GM18519 (cell line): Measurements from ENCODE around the gene OSTN.
"Not testable (repeated sequence)": the region's sequence is repeated elsewhere in the genome, so short reads cannot be mapped to it uniquely, and the experiment has no call there.

ENCODE experiments used
- ATAC-seq: cut with Tn5 transposase; IDR thresholded peaks from one replicate; pipeline ENCODE4 v1.9.1; 2021; ENCODE audit warnings: mild to moderate bottlenecking, moderate library complexity; ENCODE audit not compliant: unreplicated experiment, low FRiP score

Gene OSTN

DNA sequence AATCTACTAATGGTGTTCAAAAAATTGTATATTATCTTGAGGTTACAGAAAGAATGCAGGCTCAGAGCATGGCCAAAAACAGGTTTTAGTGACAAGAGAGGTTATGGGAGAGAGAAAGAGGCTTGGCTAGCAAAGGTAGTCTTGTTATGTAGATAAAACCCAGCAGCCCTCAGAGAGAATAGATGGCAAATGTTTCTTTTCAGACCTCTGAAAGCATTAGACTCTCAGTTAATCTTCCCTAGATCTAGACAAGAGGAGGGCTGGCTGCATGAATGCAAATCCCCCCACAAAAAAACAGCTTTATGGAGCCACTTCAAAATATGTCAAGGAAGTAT lies 62.2 kb downstream of the OSTN start:
- no peak for ATAC-seq

GRCh38 chr3:191262650-191263049 lies 63.6 kb downstream of the OSTN start:
- ATAC-seq = no peak

- ATAC-seq = peak; percentile 78
Observed at GRCh38 chr3:191263365-191263764, 64.3 kb downstream of the OSTN start.

DNA sequence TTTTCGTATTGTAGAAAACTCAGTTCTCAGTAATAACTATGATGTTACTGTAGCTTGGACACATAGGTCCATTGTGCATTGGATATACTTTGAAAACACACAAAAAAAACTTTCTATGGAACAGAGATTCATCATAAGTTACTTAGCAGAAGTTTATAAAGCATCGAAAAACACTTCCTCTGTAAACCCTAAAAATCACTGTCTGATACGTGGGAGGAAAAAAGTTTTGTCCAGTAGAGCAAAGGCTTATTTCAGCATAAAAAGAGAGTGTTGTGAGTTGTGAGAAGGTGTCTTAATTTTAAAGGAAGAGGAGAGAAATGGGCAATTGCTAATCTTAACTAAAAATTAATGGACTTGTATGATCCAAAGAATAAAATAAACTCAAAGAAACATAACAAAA lies 64.8 kb downstream of the OSTN start:
- ATAC-seq = no peak

DNA sequence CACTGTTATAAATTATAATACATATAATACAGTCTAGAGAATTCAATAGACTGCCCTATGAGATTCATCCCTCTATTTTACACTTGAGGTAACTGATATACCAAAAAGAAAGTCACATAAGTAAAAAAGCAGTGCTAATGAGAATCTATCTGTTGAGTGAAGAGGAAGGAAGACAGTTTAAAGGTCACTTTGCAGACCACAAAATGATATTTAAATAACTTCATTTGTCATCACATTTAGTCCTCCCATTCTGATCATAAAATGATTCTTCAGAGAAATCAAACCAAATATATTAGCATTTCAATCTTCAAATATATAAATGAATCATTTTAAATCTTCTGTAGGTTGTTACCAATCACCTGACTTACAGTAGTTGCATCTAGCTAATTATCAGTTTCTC lies 69.7 kb downstream of the OSTN start:
- ATAC-seq = no peak

DNA sequence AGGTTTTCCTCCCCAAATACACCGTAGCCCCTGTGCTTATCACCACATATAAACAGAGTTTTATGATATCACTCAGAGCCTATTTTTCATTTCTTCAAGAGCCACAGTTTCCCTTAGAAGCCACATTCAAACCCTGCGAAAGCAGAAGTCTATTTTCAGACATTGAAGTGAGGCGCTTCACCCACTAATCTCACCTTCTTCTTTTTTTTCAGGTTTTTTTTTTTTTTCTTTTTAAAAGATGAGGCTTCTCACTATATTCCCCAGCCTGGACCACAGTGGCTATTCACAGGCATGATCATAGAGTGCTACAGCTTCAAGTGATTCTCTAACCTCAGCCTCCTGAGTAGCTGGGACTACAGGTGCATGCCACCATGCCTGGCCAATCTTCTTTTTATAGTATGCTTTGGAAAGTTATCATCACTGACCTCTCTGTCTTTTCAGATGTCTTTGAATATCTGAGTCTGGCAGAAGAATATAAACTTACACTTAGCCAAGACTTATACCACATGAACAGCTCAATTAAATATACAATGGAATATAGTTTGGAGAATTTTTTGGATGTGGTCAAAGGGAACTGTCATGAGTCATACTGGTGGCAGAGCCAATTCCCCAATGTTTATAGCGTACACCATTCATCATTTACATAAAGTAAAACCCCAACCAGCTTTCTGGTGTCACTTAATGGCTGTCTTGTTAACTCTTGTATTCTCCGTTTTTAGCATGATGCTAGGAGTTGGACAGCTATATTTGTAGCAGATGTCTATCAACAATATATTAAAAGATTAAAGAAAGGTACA lies 70.4 kb downstream of the OSTN start:
- ATAC-seq = peak; percentile 72

DNA sequence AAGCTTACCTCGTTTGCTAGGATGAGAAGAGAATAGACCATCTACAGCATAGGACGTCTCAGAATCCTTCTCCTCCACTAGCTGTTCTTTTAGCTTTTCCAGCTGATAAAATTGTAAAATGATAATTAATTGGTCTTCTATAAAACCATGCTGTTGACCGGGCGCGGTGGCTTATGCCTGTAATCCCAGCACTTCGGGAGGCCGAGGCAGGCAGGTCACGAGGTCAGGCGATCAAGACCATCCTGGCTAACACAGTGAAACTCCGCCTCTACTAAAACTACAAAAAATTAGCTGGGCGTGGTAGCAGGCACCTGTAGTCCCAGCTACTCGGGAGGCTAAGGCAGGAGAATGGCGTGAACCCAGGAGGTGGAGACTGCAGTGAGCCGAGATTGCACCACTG lies 76.2 kb downstream of the OSTN start:
- ATAC-seq = not testable (repeated sequence)

- ATAC-seq = no peak
Observed at GRCh38 chr3:191275751-191276150, 76.7 kb downstream of the OSTN start.

- ATAC-seq = no peak
Observed at GRCh38 chr3:191280111-191280510, 81.1 kb downstream of the OSTN start.

DNA sequence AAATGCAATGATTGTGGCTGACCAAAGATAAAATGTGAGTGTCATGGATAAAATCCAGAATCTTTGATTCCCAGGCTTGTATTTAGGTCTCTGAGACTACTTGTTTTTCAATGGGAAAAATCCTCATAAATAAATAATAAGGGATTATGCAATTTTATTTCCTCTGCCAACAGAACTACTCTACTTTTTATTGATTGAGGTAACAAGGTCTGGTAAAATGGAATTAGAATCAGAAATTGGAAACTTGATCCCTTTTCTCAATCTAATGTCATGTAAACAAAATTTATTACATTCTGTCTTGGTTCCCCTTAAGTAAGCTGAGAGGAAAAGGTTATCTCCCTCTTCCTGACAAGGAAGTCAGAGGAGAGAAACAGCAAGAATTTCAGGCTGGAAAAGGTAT lies 81.8 kb downstream of the OSTN start:
- ATAC-seq = no peak

GRCh38 chr3:191282251-191283185 lies 83.5 kb downstream of the OSTN start:
- no peak for ATAC-seq

DNA sequence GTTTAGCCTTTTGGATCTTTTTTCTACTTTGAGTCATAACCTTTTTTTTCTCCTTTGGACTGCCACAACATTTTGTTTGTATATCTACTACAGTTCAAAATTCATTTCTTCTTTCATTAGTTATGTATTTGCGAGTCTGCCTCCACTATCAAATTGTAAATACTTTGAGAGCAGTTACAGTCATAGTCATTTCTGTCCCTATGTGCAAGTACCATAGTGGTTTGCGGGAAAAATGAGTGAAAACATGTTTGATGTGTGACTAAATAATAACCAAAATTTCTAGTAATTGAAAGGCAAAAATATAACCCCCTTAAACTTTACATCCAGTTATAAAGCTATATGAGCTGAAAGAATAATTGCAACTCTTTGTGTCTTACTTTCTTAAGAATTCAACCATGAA lies 84.4 kb downstream of the OSTN start:
- ATAC-seq = no peak

DNA sequence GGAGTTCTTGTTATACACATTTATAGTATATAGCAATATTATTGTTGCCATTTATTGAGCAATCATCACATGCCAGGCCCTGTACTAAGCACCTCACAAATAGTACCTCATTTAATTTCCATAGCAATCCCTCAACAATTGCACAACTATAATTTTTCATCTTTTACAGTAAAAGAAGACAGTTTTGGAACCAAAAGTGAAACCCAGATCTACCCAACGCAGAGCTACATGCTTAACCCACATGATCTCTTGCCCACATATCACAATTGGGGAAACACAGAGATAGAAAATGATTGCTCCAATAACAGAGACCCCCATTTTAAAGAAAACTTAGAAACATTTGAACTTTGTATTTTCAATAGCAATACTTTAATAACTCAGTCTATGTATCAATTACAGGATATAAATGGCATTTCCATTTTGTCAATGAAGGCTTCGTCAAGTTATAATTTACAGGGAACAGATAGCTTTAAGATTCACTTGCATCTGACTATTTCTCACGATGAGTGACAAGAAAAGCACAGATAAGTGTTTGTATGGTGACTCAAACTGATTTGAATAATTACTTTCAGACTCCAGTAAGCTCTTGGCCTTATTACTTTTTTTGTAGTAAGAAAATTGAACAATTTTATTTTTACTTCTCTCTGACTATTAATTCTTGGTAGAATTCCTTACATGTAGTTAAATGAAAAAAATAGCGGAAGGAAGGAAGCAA lies 91.4 kb downstream of the OSTN start:
- peak; percentile 79 for ATAC-seq

DNA sequence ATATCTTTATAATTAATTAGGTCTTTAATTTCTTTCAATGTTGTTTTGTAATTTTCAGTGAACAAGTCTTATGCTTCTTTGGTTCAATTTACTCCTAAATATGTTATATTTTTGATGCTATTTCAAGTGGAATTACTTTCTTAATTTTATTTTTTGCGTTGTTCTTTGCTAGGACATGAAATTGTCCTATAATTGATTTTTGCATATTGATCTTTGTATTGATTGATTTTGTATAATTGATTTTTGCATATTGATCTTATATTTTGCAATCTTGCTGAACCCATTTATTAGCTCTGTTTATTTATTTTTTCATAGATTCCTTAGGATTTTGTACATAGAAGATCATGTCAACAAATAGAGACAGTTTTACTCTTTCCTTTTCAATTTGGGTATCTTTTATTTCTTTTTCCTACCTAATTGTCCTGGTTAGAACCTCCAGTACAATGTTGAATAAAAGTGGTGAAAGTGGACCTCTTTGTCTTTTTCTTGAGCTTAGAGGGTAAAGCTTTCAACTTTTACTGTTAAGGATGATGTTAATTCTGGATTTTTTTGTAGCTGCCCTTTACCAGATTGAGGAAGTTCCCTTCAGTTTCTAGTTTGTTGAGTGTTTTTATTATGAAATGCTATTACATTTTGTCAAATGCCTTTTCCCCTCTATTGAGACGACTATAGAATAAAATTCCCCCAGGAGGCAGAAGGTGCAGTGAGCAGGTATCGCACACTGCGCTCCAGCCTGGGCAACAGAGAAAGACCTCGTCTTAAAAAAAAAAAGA lies 93.4 kb downstream of the OSTN start:
- ATAC-seq = no peak

- ATAC-seq = no peak
Observed at GRCh38 chr3:191294291-191294690, 95.2 kb downstream of the OSTN start.

GRCh38 chr3:191296041-191296541 lies 97.0 kb downstream of the OSTN start:
- ATAC-seq = peak; percentile 95

DNA sequence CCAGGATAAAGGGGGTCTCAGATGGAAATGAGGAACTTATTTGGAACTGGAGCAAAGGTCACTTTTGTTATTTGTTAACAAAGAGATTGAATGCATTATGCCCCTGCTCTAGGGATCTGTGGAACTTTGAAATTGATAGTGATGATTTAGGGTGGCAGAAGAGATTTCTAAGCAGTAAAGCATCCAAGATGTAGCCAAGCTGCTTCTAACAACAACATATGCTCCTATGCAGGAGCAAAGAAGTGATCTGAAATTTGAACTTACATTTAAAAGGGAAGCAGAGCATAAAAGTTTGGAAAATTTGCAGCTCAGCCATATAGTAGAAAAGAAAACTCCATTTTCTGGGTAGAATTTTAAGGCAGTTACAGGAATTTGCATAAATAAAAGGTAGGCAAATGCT lies 99.8 kb downstream of the OSTN start:
- ATAC-seq = no peak

DNA sequence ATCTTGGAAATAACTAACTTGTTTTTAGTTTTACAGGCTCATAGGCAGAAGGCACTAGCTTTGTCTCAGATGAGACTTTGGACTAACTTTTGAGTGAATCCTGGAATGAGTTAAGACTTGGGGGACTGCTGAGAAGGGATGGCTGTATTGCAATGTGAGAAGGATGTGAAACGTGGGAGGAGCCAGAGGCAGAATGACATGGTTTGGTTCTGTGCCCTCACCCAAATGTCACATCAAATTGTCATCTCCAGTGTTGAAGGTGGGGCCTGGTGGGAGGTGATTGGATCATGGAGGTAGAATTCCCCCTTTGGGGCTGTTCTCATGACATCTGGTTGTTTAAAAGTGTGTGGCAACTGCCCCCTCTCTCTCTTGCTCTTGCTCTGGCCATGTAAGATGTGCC lies 101.4 kb downstream of the OSTN start:
- no peak for ATAC-seq

GRCh38 chr3:191301017-191301416 lies 102.0 kb downstream of the OSTN start:
- ATAC-seq = peak; percentile 79

DNA sequence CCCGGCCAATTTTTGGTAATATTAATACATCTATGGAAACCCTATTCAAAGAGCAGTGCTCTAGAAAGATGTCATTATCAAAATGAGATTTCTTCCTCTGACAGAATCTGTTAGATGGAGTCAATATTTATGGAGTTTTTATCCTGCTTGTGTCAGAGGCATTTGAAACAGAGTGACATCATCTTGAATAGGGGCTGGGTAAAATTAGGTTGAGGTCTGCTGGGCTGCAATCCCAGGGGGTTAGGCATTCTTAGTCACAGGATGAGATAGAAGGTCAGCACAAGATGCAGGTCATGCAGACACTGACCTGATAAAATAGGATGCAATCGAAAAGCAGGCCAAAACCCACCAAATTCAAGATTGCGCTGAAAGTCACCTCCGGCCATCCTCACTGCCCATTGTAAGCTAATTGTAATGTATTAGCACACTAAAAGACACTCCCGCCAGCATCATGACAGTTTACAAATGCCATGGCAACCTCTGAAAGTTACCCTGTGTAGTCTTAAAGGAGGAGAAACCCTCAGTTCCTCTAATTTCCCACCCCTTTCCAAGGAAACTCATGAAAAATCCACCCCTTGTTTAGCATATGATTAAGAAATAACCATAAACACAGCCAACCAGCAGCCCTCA lies 102.9 kb downstream of the OSTN start:
- ATAC-seq = no peak
